ENCODE data around the gene ZHX3. TPM values are rescaled to one million over a fixed set of nuclear protein-coding genes. Genes with fewer than 3 reads are reported as not detected.

Gene ZHX3
- total RNA-seq, 4 donors from 2014 or later: 20.1 to 30.0 (median 25.9) TPM

DNA sequence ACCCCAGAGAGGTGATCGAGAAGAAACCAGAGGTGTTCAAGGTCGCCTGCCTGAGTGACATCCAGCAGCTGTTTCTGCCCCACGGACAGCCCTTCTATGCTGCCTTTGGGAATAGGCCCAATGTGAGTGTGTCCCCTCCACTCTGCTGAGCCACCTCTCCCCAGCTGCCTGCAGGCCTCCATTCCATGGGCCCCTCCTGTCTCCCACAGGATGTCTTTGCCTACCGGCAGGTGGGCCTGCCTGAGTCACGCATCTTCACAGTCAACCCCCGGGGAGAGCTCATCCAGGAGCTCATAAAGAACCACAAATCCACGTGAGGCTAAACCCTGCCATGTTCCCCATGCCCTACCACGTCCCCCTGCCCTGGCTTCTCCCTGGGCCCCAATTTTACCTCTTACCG lies 40.7 kb upstream of the ZHX3 start:
- H3K4me1 ChIP-seq: peaks cover 8 to 13% of the 10 kb centered on the region in 2 donors
- intact Hi-C loops (cut with DNase I; ENCODE audit: low total_unique reads): no loop called here
- no peaks in the 10 kb centered on the region for H3K9me3 ChIP-seq
- H3K27me3 ChIP-seq: no peaks in the 10 kb centered on the region
- in situ Hi-C loops (cut with MboI; ENCODE audit: low sequenced_read_pairs in 4 of 4): no loop called here
- no peak overlapping the region for H3K4me3 ChIP-seq
- no peaks in the 10 kb centered on the region for H3K36me3 ChIP-seq
- ATAC-seq: no peak
- no peak for DNase-seq
- TF ChIP-seq POLR2A (IDR thresholded peaks at IDR 0.05): no peak
- TF ChIP-seq, protein P1, sequence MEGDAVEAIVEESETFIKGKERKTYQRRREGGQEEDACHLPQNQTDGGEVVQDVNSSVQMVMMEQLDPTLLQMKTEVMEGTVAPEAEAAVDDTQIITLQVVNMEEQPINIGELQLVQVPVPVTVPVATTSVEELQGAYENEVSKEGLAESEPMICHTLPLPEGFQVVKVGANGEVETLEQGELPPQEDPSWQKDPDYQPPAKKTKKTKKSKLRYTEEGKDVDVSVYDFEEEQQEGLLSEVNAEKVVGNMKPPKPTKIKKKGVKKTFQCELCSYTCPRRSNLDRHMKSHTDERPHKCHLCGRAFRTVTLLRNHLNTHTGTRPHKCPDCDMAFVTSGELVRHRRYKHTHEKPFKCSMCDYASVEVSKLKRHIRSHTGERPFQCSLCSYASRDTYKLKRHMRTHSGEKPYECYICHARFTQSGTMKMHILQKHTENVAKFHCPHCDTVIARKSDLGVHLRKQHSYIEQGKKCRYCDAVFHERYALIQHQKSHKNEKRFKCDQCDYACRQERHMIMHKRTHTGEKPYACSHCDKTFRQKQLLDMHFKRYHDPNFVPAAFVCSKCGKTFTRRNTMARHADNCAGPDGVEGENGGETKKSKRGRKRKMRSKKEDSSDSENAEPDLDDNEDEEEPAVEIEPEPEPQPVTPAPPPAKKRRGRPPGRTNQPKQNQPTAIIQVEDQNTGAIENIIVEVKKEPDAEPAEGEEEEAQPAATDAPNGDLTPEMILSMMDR (IDR thresholded peaks at IDR 0.05 in 4 of 5, conservative IDR thresholded peaks at IDR 0.05 in 1 of 5): no peak
- H3K27ac ChIP-seq: no peak overlapping the region

DNA sequence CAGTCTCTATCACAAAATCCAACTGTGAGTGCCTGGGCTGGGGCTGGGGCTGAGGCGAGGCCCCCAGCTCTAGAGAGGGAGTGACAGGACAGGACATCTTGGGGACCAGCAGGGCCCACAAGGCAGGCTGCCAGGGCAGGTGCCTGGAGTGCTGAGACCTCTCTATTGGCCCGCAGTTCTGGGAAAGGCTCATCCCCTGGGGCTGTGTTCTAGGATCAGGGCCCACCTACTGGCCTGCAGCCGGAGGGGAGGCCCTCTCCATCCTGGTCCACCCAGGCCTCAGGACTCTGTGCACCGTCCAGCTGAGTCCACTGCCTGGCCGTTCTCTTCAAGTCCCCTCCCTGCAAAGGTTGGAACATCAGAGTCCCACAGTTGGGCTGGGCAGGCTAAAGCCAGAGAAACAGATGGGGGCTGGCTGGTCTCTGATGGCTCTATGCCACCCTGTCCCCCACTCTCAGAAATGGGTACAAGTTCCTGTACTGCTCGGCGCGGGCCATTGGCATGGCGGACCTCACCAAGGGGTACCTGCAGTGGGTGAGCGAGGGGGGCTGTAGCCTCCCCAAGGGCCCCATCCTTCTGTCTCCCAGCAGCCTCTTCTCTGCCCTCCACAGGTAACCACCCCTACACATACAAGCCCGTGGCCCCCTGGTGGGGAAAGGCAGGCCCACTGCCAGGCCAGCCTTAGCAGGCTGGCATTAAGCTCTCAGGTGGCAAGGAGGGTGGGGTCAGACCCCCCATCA lies 40.1 kb upstream of the ZHX3 start:
- no peak for TF ChIP-seq POLR2A (IDR thresholded peaks at IDR 0.05)
- TF ChIP-seq, protein P1 (IDR thresholded peaks at IDR 0.05 in 4 of 5, conservative IDR thresholded peaks at IDR 0.05 in 1 of 5): no peak
- Histone ChIP-seq H3K4me3 (no peak overlapping the region), H3K9me3 (no peaks in the 10 kb centered on the region), H3K4me1 (peaks cover 8 to 13% of the 10 kb centered on the region in 2 donors), H3K27me3 (no peaks in the 10 kb centered on the region), H3K27ac (no peak overlapping the region), H3K36me3 (no peaks in the 10 kb centered on the region)
- intact Hi-C loops (cut with DNase I; ENCODE audit: low total_unique reads): no loop called here
- DNase-seq: no peak
- ATAC-seq: no peak
- in situ Hi-C loops (cut with MboI; ENCODE audit: low sequenced_read_pairs in 4 of 4): no loop called here

DNA sequence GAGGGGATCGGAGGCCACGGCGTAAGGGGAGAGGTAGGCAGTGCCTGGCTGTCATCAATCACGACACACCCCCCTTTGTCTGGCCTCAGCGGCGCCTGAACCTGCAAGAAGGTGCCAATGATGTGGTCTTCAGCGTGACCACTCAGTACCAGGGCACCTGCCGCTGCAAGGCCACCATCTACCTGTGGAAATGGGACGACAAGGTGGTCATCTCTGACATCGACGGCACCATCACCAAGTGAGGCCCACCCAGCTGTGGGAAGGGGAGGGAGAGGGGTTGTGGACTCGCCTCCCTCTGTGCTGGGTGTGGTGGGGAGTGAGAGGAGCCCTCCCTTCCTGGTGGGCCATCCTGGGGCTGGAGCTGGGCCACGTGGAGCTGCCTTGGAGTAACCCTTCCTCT lies 39.4 kb upstream of the ZHX3 start:
- in situ Hi-C loops (cut with MboI; ENCODE audit: low sequenced_read_pairs in 4 of 4) (no loop called here), intact Hi-C loops (cut with DNase I; ENCODE audit: low total_unique reads) (no loop called here)
- H3K9me3 ChIP-seq: no peaks in the 10 kb centered on the region
- no peaks in the 10 kb centered on the region for H3K36me3 ChIP-seq
- TF ChIP-seq, protein P1 (IDR thresholded peaks at IDR 0.05 in 4 of 5, conservative IDR thresholded peaks at IDR 0.05 in 1 of 5): no peak
- TF ChIP-seq POLR2A (IDR thresholded peaks at IDR 0.05): no peak
- H3K27ac ChIP-seq: no peak overlapping the region
- H3K27me3 ChIP-seq: no peaks in the 10 kb centered on the region
- no peak for ATAC-seq
- peaks cover 8 to 9% of the 10 kb centered on the region in 2 donors for H3K4me1 ChIP-seq
- no peak for DNase-seq
- no peak overlapping the region for H3K4me3 ChIP-seq

DNA sequence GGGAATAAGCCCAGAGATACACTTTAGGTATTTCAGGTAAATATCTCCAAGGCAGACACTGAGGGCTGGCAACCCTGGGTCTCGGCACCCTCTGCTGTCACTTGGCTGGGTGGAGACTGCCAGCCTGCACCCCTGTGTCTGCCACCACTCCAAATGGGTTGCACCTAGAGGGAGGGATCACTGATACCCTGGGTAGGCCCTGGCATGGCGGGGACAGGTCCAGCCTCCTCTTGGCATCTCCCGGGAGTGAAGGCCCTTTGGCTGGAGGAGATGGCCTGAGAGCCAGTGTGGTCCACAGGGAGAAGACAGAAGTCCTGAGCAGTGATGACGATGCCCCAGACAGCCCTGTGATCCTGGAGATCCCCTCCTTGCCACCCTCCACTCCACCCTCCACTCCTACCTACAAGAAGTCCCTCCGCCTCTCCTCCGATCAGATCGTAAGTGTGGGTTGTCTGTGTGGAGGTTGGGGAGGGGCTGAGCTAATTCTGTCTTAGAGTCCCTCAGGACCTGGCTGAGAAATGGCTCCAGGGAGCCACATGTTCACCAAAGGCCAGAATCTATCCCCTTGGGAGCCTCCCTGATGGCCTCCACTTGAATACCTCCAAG lies 38.2 kb upstream of the ZHX3 start:
- intact Hi-C loops (cut with DNase I; ENCODE audit: low total_unique reads) (no loop called here), in situ Hi-C loops (cut with MboI; ENCODE audit: low sequenced_read_pairs in 4 of 4) (no loop called here)
- DNase-seq (no peak), ATAC-seq (no peak)
- Histone ChIP-seq H3K27ac (no peak overlapping the region), H3K4me3 (no peak overlapping the region), H3K4me1 (peaks cover 4 to 8% of the 10 kb centered on the region in 2 donors), H3K9me3 (no peaks in the 10 kb centered on the region), H3K36me3 (no peaks in the 10 kb centered on the region), H3K27me3 (no peaks in the 10 kb centered on the region)
- TF ChIP-seq, protein P1 (IDR thresholded peaks at IDR 0.05 in 4 of 5, conservative IDR thresholded peaks at IDR 0.05 in 1 of 5): no peak
- TF ChIP-seq POLR2A (IDR thresholded peaks at IDR 0.05): no peak
